HL-60/S4 (cell line): ENCODE measurements around the gene KLF12.

ENCODE experiments used
- in situ Hi-C: fragments of 300-500 bp; cut with MboI; formaldehyde crosslinking; loops from 2 replicates; pipeline ENCODE4 v1.14.3; 2022; ENCODE audit warnings: low sequenced_read_pairs

Gene KLF12

GRCh38 chr13:74135326-74136083, 1.3 kb upstream of the KLF12 start:
- in situ Hi-C loops: no loop called here

GRCh38 chr13:74134777-74135325, 647 bp upstream of the KLF12 start:
- in situ Hi-C loops: no loop called here

DNA sequence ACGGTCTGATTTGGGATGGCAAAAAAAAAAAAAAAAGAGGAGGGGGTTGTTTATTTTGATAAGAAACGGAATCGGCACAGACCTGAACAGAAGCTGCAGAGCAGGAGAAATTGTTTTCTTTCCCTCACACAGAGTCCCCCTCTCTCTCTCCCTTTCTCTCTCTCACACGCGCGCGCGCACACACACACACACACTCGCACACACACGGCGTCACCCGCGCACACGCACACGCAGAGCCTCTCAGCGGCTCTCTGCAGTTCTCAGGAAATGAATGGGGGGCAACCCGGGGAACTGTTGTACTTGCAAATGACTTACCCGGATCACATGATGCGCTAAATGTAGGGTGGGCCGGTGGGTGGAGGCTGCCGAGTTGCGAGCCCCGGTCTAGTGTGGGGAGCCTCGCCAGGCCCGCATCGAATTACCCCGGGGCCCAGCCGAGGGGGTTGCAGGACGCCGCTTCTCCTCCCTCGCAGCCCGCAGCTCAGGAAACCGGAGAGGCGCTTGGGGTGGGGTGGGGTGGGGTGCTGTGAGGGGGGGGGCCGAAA, 475 bp downstream of the KLF12 start:
- in situ Hi-C loops: no loop called here

- in situ Hi-C loops: no loop called here
Measured at GRCh38 chr13:74132776-74133656, 1.2 kb downstream of the KLF12 start.

DNA sequence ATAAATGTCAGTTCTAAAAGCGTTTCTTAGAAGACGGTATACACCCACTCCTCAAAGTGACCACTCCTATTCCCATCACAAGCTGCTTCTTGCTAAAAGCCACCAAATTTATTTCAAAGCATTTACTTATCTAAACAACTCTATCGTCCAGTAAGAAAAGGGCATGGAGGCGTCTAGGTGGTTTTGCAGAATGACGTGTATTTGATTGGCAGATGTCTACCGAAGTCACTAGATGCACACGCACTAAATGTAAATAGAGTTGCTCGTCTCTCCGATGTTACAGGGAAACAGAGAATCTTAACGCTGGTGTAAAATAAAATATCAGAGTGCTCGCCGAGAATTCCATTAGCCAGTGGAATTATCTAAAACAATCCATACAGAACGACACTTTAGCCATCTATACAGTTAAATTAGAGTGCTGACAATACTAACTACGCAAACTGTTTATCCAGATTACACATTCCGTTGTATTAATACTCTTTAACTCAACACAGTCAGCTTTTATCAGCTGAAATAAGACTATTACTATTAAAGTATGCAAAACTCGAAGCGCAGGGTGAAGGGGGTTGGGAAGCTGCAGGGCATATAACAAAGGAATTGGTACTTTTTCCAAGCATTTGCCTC, 1.9 kb downstream of the KLF12 start:
- in situ Hi-C loops: no loop called here

GRCh38 chr13:74131227-74131626, 3.0 kb downstream of the KLF12 start:
- in situ Hi-C loops: no loop called here

- in situ Hi-C loops: no loop called here
Measured at GRCh38 chr13:74129500-74130191, 4.6 kb downstream of the KLF12 start.

GRCh38 chr13:74128156-74128767, 5.9 kb downstream of the KLF12 start:
- in situ Hi-C loops: no loop called here

DNA sequence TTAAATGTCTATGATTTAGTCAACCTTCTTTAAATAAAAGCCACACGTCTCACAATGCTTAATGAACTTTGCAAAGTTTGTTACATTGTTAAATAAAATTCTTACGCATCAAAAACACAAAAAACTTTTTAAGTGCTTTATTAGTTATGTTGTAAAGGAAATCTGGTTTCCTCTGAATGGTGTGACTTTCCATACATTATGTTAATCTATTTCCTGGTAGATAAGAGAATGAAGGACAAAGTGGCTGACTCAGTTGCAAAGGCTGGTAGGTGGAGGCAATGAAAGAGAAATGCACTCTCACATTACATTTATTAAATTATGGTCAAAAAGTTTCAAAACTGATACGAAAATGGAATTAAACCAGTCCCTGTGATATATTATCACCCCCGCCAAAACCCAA, 15.9 kb downstream of the KLF12 start:
- in situ Hi-C loops: no loop called here

DNA sequence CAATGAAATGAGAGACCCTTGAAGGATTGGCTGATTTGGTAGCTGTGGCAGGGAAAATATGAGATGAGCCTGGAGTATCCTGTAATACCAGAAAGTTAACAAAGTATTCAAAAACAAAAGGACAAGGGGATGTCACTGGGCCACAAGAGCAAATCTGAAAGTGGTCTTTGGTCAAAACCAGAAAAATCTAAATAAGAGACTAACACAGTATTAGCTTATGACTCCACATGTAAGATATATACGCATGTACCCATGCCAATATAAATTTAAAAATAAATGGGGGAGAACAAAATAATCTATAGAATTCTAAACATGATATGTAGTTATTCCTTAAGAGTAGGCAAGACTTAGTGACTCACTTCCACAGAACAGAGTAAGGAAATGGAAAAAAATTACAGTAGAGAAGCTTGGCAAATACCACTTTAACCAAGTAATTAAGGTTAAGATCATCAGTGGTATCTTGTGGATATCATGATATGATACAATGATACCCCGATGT, 16.9 kb downstream of the KLF12 start:
- in situ Hi-C loops: no loop called here

DNA sequence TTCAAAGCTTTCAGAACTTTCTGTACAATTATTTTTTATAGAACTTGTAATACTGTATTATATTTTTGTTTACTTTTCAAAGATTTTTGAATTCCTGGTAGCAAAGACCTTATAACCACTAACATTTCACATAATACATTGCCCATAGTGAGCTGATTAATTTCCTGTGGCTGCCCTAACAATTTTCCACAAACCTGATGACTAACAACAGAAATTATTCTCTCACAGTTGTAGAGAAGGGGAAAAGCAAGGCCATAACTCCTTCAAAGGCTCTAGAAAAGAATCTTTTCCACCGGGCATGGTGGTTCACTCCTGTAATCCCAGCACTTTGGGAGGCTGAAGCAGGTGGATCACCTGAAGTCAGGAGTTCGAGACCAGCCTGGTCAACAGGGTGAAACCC, 19.1 kb downstream of the KLF12 start:
- in situ Hi-C loops: no loop called here

- in situ Hi-C loops: no loop called here
Measured at GRCh38 chr13:74114641-74115040, 19.6 kb downstream of the KLF12 start.

DNA sequence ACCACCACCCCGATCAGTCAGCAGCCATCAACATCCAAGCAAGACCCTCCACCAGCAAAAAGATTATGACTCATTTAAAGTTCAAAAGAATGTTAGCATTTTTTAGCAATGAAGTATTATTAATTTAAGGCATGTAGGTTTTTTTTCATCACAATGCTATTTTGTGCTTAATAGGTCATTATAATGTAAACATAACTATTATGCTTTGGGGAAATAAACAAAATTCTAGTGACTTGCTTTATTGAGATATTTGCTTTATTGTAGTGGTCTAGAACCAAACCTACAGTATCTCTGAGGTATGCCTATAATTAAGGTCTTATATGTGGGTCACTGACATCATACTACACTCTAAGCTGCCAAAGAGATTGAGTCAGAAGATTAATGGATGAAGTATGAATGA, 20.0 kb downstream of the KLF12 start:
- in situ Hi-C loops: no loop called here

- in situ Hi-C loops: no loop called here
Measured at GRCh38 chr13:74111901-74112824, 22.0 kb downstream of the KLF12 start.

DNA sequence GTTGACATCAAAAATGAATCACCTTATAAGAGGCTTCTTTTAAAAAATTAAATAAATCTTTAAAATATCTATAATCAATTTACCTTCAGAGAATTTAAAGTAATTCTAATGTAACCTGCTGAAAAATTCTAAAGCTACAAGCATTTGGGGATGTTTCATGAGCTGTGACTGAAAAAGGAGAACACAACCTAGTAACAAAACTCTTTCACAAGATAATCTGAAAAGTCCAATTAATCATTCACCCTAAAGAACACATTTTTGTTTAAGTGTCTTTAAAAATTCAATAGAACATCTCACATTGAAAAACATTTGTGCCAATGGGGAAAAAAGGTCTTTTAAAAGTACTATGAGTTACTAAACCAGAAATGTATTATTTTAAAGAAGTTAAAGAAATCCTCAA, 22.8 kb downstream of the KLF12 start:
- in situ Hi-C loops: no loop called here

- in situ Hi-C loops: no loop called here
Measured at GRCh38 chr13:74110053-74110452, 24.2 kb downstream of the KLF12 start.

- in situ Hi-C loops: no loop called here
Measured at GRCh38 chr13:74107598-74107997, 26.6 kb downstream of the KLF12 start.

DNA sequence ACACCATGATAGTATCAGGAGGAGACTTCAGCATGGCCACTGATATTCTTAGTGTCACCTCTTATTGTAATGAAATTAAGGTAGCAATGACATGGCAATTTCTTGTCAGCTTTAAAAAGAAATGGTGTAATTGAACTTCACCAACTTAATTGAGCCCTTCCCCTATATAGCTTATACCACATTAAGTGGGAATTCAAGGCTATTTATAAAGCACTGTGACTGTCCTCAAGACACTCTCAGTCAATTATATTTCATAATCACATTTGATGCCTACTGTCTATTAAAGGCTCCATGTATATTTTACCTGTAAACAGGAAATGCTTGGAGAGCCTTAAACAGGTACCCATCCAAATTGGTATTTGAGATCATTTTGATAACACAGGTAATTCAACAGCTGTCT, 28.3 kb downstream of the KLF12 start:
- in situ Hi-C loops: no loop called here
